ENCODE results near the gene PDIA6.
A peak's percentile ranks its signal among the peaks of the same experiment; 100 is the strongest.
"Not testable (repeated sequence)": the region's sequence is repeated elsewhere in the genome, so short reads cannot be mapped to it uniquely, and the experiment has no call there.

PDIA6 gene

DNA sequence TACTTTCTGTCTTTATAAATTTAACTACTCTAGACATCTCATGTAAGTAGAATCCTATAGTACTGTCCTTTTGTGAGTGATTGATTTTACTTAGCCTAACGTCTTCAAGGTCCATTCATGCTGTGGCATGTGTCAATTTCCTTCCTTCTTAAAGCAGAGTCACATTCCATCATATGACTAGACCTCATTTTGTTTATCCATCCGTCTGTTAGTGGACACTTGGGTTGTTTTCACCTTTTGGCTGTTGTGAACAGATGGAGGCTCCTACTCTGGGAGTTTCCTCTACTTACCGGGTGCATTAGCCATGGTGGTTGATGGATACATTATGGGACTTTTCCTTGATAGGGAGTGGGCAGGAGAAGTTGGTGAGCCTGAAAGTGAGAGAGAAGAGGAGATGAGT is 6.4 kb upstream of the PDIA6 start:
- DNase-seq (ENCODE audit: low read depth): no peak
- TF ChIP-seq, protein P1, sequence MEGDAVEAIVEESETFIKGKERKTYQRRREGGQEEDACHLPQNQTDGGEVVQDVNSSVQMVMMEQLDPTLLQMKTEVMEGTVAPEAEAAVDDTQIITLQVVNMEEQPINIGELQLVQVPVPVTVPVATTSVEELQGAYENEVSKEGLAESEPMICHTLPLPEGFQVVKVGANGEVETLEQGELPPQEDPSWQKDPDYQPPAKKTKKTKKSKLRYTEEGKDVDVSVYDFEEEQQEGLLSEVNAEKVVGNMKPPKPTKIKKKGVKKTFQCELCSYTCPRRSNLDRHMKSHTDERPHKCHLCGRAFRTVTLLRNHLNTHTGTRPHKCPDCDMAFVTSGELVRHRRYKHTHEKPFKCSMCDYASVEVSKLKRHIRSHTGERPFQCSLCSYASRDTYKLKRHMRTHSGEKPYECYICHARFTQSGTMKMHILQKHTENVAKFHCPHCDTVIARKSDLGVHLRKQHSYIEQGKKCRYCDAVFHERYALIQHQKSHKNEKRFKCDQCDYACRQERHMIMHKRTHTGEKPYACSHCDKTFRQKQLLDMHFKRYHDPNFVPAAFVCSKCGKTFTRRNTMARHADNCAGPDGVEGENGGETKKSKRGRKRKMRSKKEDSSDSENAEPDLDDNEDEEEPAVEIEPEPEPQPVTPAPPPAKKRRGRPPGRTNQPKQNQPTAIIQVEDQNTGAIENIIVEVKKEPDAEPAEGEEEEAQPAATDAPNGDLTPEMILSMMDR (IDR thresholded peaks at IDR 0.05; ENCODE audit: control insufficient read depth, extremely low read depth, insufficient read depth): no peak
- no peak overlapping the region for H3K4me3 ChIP-seq (ENCODE audit: low read depth, low read length)

DNA sequence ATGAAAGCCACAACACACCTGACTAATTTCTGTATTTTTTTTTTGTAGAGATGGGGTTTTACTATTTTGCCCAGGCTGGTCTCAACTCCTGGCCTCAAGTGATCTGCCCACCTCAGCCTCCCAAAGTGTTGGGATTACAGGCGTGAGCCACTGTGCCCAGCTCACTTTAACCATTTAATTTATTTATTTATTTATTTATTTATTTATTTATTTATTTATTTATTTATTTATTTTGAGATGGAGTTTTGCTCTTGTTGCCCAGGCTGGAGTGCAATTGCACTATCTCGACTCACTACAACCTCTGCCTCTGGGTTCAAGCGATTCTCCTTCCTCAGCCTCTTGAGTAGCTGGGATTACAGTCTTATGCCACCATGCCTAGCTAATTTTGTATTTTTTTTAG is 5.7 kb upstream of the PDIA6 start:
- not testable (repeated sequence) for DNase-seq (ENCODE audit: low read depth); H3K4me3 ChIP-seq (ENCODE audit: low read depth, low read length)

DNA sequence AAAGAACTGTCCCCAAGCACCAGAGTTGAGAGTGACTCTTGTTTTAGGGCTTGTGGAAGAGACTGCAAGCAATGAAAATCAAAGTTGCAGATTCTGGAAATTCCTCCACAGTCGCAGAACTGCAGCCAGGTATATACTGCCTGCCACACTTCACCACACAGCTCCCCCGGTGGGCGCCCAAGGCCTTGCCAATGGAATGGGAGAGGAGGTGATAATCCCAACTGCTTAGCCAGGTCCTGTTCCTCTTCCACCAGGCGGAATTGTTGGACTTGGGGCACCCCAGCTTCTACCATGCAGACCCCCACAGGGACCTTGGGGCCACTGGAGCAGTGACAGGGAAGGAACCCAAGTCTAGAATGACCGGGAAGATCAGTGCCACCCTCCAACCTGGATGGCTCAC is 4.8 kb upstream of the PDIA6 start:
- DNase-seq (ENCODE audit: low read depth): no peak
- TF ChIP-seq, protein P1 (IDR thresholded peaks at IDR 0.05; ENCODE audit: control insufficient read depth, extremely low read depth, insufficient read depth): peak; percentile 25; the same call in 1 of the 2 replicates
- H3K4me3 ChIP-seq (ENCODE audit: low read depth, low read length): no peak overlapping the region

DNA sequence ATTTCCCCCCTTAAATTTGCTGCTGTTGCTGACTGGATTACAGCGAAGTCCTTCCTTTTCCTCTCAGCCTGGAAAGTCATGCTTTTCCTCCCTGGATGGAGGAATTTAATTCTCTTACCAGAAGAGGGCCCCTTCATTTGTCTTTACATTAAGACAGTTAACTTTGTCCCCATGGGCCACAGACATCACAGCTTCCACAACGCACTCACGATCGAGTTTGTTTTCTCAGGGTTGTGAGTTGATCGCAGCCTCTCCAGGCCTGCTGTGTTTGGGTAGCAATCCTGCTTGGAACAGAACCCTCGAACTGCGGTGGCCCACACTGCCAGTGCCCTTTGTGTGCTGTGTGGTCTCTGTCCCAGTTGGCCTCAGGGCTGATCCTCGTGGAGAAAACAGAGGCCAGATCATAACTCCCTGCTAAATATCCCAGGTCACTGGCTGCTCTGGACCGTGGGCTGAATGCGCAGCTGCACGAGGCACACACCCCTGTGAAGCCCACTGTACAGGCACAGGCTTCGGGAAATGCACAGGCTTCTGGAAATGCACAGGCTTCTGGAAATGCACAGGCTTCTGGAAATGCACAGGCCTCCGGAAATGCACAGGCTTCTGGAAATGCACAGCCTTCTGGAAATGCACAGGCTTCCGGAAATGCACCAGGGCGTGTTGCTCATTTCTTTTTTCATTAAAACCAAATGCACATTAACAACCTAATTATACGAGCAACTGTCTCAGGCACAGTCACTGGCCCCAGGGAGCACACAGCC is 2.2 kb upstream of the PDIA6 start:
- no peak overlapping the region for H3K4me3 ChIP-seq (ENCODE audit: low read depth, low read length)
- no peak for DNase-seq (ENCODE audit: low read depth)
- TF ChIP-seq, protein P1 (IDR thresholded peaks at IDR 0.05; ENCODE audit: control insufficient read depth, extremely low read depth, insufficient read depth): no peak

DNA sequence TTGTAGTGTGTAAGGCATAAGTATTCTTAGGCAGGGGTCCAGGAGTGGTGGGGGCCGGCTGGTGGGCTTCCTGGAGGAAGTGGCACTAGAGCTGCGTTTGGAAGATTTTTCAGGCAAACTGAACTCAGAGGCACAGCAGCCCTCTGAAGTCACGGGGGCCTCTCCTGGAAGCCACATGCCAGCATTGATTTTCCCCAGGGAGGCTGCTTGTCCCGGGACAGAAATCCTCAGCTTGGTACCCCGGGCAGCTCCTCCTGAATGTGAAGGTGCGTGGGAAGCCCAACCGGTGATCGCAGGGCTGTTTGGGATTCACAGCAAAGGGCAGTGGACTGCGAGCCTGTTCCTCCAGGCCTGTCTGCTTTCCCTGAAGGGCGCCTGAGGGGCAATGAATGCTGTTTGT is 1.6 kb upstream of the PDIA6 start:
- TF ChIP-seq, protein P1 (IDR thresholded peaks at IDR 0.05; ENCODE audit: control insufficient read depth, extremely low read depth, insufficient read depth): no peak
- H3K4me3 ChIP-seq (ENCODE audit: low read depth, low read length): no peak overlapping the region
- no peak for DNase-seq (ENCODE audit: low read depth)

DNA sequence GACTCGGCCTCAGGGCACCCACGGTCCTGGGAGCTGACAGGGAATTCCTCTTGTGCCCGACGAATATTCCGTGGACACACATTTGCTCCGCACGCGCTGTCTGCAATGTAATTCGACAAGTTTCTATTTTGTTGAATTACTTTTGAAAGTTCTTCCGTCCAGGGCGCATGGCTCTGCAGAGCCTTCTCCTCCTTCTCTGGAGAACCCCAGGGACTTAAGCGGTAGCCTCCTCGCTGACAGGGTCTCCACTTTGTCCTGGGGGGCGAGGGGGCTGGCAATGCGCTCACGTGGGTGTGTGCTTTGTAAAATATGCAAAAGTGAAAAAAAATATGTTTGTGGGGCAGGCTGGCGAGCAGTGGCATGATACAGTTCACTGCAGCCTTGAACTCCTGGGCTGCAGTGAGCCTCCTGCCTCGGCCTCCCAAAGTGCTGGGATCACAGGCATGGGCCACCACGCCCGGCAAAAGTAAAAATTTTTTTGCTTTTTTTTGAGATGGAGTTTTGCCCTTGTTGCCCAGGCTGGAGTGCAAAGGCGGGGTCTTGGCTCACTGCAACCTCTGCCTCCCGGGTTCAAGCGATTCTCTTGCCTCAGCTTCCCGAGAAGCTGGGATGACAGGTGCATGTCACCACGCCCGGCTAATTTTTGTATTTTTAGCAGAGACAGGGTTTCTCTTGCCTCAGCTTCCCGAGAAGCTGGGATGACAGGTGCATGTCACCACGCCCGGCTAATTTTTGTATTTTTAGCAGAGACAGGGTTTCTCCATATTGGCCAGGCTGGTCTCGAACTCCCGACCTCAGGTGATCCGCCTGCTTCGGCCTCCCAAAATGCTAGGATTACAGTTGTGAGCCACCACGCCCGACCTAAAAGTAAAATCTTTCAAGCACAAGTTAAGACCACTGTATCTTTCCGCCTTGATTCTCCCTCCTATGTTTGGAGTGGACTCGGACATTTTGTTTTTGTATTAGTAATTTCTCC is 866 bp upstream of the PDIA6 start:
- H3K4me3 ChIP-seq (ENCODE audit: low read depth, low read length): peak overlapping the region; percentile 77
- DNase-seq (ENCODE audit: low read depth): not testable (repeated sequence)

DNA sequence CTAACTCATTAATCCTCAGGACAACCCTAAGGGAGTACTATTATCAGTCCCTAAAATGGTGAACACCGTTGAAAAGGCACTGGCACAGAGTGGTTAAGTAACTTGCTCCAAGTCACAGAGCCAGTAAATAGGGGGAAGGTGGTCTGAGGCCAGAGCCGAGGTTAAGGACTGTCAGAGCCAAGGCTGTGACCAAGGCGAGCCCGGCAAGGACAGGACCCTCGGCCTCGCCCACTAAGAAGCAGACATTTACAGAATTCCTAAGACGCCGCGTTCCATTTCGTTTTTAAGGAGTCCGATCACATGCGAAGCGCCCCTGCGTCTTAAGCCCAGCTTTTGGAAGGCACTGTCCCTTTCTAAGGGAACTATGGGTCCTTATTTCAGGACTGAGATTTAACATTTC is 1.1 kb downstream of the PDIA6 start:
- TF ChIP-seq, protein P1 (IDR thresholded peaks at IDR 0.05; ENCODE audit: control insufficient read depth, extremely low read depth, insufficient read depth): no peak
- H3K4me3 ChIP-seq (ENCODE audit: low read depth, low read length): peak overlapping the region; percentile 77
- no peak for DNase-seq (ENCODE audit: low read depth)

Data from LNCaP clone FGC (cell line).